IPS-20b (cell line): ENCODE measurements around the gene PDLIM3.
"Not testable (repeated sequence)": the region's sequence is repeated elsewhere in the genome, so short reads cannot be mapped to it uniquely, and the experiment has no call there.

ENCODE experiments used
- H3K27ac ChIP-seq: one replicate; pipeline ENCODE4 v1.5.1; 2013; ENCODE audit warnings: low read length
- H3K27me3 ChIP-seq: 2 replicates; pipeline ENCODE4 v1.6.1; 2013; ENCODE audit warnings: mild to moderate bottlenecking, low read length, inconsistent platforms; ENCODE audit not compliant: insufficient read depth
- H3K36me3 ChIP-seq: 2 replicates; pipeline ENCODE4 v1.6.1; 2013; ENCODE audit warnings: low read depth, mild to moderate bottlenecking, inconsistent platforms, low read length, moderate library complexity; ENCODE audit not compliant: insufficient read depth
- H3K4me1 ChIP-seq: 2 replicates; pipeline ENCODE4 v1.6.1; 2013; ENCODE audit warnings: mild to moderate bottlenecking, control low read depth, inconsistent platforms, low read length, moderate library complexity; ENCODE audit not compliant: insufficient read depth
- H3K4me3 ChIP-seq: 2 replicates; pipeline ENCODE4 v1.5.1; 2013; ENCODE audit warnings: mild to moderate bottlenecking, low read length, inconsistent platforms
- H3K9ac ChIP-seq: 2 replicates; pipeline ENCODE4 v1.6.1; 2013; ENCODE audit warnings: low read depth, mild to moderate bottlenecking, inconsistent platforms, low read length, moderate library complexity
- H3K9me3 ChIP-seq: 2 replicates; pipeline ENCODE4 v1.6.1; 2013; ENCODE audit warnings: mild to moderate bottlenecking, low read depth, low read length, inconsistent platforms; ENCODE audit not compliant: insufficient read depth

Gene PDLIM3

DNA sequence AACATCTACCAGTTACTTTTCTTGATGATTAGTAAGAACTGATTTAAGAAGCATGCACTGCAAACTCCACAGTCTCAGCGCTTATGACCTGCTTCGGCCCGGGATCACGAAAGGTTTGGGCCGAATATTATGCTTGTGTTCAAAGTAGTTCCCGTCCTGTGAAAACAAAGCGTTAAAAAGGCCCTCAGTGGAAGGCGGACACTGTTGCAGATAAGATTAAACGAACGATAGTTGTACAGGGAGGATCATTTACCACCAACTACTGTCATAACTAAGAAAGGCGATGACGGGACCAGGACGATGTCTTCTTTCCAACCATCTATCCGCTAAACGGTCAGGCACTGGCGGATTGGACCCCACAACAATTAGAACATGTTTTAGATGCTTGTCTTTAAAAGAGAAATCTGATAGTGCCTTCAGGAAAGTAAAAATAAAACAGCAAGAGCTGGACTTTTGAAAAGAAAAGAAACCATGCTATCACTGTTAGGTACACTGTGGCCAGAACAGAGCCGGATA is 21.1 kb downstream of the PDLIM3 start:
- Histone ChIP-seq H3K4me1 (no peaks in the 10 kb centered on the region), H3K27ac (no peak overlapping the region), H3K36me3 (no peaks in the 10 kb centered on the region), H3K9ac (no peak overlapping the region), H3K27me3 (no peaks in the 10 kb centered on the region), H3K4me3 (no peak overlapping the region), H3K9me3 (no peaks in the 10 kb centered on the region)

- Histone ChIP-seq H3K27me3 (no peaks in the 10 kb centered on the region), H3K4me1 (no peaks in the 10 kb centered on the region), H3K36me3 (no peaks in the 10 kb centered on the region), H3K9ac (no peak overlapping the region), H3K4me3 (no peak overlapping the region), H3K9me3 (no peaks in the 10 kb centered on the region), H3K27ac (no peak overlapping the region)
Observed at GRCh38 chr4:185513489-185514181, 21.7 kb downstream of the PDLIM3 start.

- H3K36me3 ChIP-seq, result no peaks in the 10 kb centered on the region
Observed at GRCh38 chr4:185512516-185512915, 22.8 kb downstream of the PDLIM3 start.

DNA sequence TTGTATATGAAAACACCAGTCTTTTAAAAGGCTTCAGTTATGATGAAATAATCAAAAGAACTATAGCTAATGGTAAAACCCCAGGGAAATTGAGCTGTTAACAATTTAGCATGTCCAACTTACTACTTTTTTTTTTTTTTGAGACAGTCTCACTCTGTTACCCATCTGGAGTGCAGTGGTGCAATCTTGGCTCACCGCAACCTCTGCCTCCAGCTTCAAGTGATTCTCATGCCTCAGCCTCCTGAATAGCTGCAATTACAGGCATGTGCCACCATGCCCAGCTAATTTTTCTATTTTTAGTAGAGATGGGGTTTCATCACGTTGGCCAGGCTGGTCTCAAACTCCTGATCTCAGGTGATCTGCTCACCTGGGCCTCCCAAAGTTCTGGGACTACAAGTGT is 24.1 kb downstream of the PDLIM3 start:
- not testable (repeated sequence) for H3K36me3 ChIP-seq, H3K27me3 ChIP-seq

More at GRCh38 chr4:185512516-185512915, 22.8 kb downstream of the PDLIM3 start:
- H3K27me3 ChIP-seq, result no peaks in the 10 kb centered on the region
- H3K4me1 ChIP-seq, result no peaks in the 10 kb centered on the region
- no peak overlapping the region for H3K4me3 ChIP-seq
- H3K9me3 ChIP-seq, result no peaks in the 10 kb centered on the region
- no peak overlapping the region for H3K9ac ChIP-seq
- no peak overlapping the region for H3K27ac ChIP-seq

DNA sequence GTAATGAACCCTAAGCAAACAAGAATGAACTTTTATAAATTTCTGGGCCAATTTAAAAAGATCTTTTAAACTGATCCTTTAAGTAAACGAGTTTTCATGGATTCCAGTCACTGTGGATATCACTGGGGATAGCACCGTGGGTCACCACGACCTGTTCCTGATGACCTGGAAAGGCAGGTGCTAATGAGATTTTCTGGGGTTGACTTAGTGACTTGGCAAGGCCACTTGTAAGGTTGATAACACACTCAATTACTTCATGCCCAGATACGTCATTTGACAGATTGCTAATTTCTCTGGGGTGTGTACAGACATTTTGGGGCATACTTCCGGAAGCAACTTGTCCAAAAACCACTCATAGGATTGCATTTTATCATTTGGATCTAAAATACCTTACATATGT is 24.5 kb downstream of the PDLIM3 start:
- Histone ChIP-seq H3K36me3 (no peaks in the 10 kb centered on the region), H3K9me3 (no peaks in the 10 kb centered on the region), H3K4me3 (no peak overlapping the region), H3K9ac (no peak overlapping the region), H3K27ac (no peak overlapping the region), H3K4me1 (no peaks in the 10 kb centered on the region), H3K27me3 (no peaks in the 10 kb centered on the region)

More for the DNA sequence above, 24.1 kb downstream of the PDLIM3 start:
- H3K4me1 ChIP-seq, H3K4me3 ChIP-seq, H3K27ac ChIP-seq, H3K9ac ChIP-seq, H3K9me3 ChIP-seq: not testable (repeated sequence)

- H3K27me3 ChIP-seq, result no peaks in the 10 kb centered on the region
Observed at GRCh38 chr4:185508181-185508580, 27.1 kb downstream of the PDLIM3 start.

GRCh38 chr4:185506422-185506821 is 28.9 kb downstream of the PDLIM3 start:
- Histone ChIP-seq H3K9ac (no peak overlapping the region), H3K9me3 (no peaks in the 10 kb centered on the region), H3K27ac (no peak overlapping the region), H3K27me3 (no peaks in the 10 kb centered on the region), H3K36me3 (no peaks in the 10 kb centered on the region), H3K4me1 (no peaks in the 10 kb centered on the region), H3K4me3 (no peak overlapping the region)

More at GRCh38 chr4:185508181-185508580, 27.1 kb downstream of the PDLIM3 start:
- H3K4me1 ChIP-seq, result no peaks in the 10 kb centered on the region
- H3K9ac ChIP-seq, result no peak overlapping the region
- no peaks in the 10 kb centered on the region for H3K9me3 ChIP-seq
- no peaks in the 10 kb centered on the region for H3K36me3 ChIP-seq
- H3K4me3 ChIP-seq, result no peak overlapping the region
- H3K27ac ChIP-seq, result no peak overlapping the region

- no peaks in the 10 kb centered on the region for H3K4me1 ChIP-seq
- H3K4me3 ChIP-seq, result no peak overlapping the region
- no peak overlapping the region for H3K27ac ChIP-seq
- peaks cover 8% of the 10 kb centered on the region for H3K36me3 ChIP-seq
- peaks cover 15% of the 10 kb centered on the region for H3K9me3 ChIP-seq
- H3K9ac ChIP-seq, result no peak overlapping the region
- H3K27me3 ChIP-seq, result no peaks in the 10 kb centered on the region
Observed at GRCh38 chr4:185504098-185505047, 30.9 kb downstream of the PDLIM3 start.

- peaks cover 8% of the 10 kb centered on the region for H3K36me3 ChIP-seq
- H3K27ac ChIP-seq, result no peak overlapping the region
- H3K4me3 ChIP-seq, result no peak overlapping the region
- no peak overlapping the region for H3K9ac ChIP-seq
- no peaks in the 10 kb centered on the region for H3K4me1 ChIP-seq
- no peaks in the 10 kb centered on the region for H3K27me3 ChIP-seq
- peaks cover 15% of the 10 kb centered on the region for H3K9me3 ChIP-seq
Observed at GRCh38 chr4:185502386-185502785, 32.9 kb downstream of the PDLIM3 start.

- no peak overlapping the region for H3K27ac ChIP-seq
- peaks cover 15% of the 10 kb centered on the region for H3K9me3 ChIP-seq
- peaks cover 8% of the 10 kb centered on the region for H3K36me3 ChIP-seq
- no peaks in the 10 kb centered on the region for H3K27me3 ChIP-seq
- no peak overlapping the region for H3K9ac ChIP-seq
- no peak overlapping the region for H3K4me3 ChIP-seq
- H3K4me1 ChIP-seq, result no peaks in the 10 kb centered on the region
Observed at GRCh38 chr4:185500576-185500975, 34.7 kb downstream of the PDLIM3 start.

DNA sequence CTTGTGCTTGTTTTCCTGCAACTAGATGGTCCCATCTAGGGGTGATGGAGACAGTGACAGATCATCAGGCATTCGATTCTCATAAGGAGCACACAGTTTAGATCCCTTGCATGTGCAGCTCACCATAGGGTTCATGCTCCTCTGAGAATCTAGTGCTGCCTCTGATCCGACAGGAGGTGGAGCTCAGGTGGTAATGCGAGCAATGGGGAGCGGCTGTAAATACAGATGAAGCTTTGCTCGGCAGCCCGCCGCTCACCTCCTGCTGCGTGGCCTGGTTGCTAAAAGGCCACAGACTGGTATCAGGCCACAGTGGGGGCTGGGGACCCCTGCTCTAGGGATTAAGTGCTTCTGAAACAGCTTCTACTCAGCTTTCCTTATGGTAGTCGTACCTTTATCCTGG is 35.3 kb downstream of the PDLIM3 start:
- H3K9ac ChIP-seq, result no peak overlapping the region
- H3K27ac ChIP-seq, result no peak overlapping the region
- H3K27me3 ChIP-seq, result no peaks in the 10 kb centered on the region
- H3K4me1 ChIP-seq, result no peaks in the 10 kb centered on the region
- H3K9me3 ChIP-seq, result peaks cover 15% of the 10 kb centered on the region
- no peak overlapping the region for H3K4me3 ChIP-seq
- H3K36me3 ChIP-seq, result peaks cover 8% of the 10 kb centered on the region
